Stimulated activated CD4-positive, alpha-beta T cell treated with anti-CD3 and anti-CD28 coated beads, Interleukin-1b, Interleukin-23, amount 100 ng/mL, for 1 hour (primary cell): ENCODE results near the gene ANO1.

Source experiments
- DNase-seq, 2 donors: peaks; one replicate each; pipeline ENCODE4 v3.0.0-alpha.2; 2020; ENCODE audit warnings: low read depth in 2 of 2

Gene ANO1

GRCh38 chr11:70115778-70116177 lies 37.7 kb downstream of the ANO1 start:
- no peak for DNase-seq

DNA sequence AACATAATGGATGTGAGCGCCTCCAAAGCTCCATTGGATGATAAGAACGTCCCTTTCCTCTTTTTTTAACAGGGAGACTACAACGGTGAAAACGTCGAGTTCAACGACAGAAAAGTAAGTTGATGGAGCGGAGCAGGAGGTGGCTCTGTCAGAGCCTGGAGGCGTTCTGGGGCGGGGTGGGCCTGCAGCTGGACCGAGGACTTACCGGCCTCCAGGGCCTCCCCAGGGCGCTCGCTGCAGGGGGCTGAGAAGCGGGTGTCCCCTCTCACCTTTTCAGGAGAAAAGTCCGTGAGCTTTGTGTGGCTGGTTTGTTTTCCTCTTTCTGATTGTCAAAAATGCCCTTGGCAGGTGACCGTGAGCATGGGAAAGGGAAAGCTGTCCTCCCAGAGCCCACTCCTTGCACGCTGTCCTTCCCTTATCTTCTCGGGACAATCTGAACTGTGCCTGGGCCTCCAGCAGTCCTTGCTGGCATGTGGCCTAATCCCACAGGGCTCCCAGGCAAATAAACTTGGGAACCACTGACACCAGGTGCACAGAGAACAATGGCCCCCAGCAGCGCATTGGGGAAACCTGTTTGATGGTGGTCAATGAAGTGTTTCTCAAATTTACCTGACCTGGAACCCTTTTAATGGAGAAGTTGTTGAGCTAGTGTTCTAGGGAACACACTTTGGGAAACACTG lies 38.4 kb downstream of the ANO1 start:
- DNase-seq, result no peak

DNA sequence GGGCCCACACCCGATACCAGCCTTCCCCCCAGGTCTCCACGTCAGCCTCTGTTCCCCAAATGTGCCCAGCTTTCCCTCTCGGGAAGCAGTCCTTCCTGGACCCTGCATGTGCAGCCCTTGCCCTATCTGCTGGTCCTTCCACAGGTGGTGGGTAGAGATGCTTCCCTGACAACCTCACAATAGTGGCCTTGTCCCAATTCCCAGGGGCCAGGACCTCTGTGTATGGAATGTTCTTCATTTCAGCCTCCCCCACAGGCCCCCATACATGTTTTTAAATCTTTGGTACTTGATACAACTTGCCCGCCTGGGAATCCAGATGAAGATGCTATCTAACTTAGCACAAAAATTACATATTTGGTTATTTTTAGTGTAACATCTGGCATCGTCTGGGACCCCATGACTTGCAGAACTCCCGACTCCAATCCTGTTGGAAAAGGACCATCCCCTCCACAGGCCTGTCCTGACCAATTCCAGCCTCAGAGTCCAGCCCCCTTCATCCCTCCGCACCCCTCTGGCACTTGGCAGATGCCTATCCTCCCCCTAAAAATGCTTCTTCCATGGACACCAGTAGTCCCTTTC lies 39.5 kb downstream of the ANO1 start:
- DNase-seq, result no peak

- no peak for DNase-seq
These were observed 40.5 kb downstream of the ANO1 start for GRCh38 chr11:70118642-70119041.

DNA sequence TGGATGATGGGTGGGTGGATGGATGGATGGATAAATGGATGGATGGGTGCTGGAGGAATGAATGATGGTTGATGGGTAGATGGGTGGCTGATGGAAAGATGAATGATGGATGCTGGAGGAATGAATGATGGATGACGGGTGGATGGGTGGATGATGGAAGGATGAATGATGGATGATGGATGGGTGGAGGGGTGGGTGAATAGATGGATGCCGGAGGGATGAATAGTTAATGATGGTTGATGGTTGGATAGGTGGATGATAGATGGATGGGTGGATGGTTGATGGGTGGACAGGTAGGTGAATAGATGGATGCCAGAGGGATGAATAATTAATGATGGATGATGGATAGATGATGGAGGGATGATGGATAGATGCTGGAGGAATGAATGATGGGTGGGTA lies 41.4 kb downstream of the ANO1 start:
- no peak for DNase-seq

DNA sequence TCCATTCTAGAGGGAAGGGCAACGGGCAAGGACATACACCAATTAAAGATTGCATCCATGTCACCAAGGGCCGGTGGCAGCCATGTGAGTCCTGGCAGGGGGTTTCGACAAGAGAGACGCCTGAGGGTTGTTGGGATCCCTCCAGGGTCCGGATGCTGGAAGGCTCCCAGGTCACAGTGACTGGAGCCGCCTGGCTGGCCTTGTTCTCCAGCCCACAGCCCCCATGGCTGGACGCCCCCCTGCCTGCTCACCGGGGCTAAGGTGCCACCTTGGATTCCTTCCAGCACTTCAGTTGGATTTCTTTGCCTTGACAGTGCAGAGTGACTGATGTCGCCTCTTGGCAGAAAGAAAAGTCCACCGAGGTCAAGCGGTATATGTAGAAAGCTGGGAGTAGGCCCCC lies 42.6 kb downstream of the ANO1 start:
- DNase-seq, result no peak

- no peak for DNase-seq
These were observed 44.5 kb downstream of the ANO1 start for GRCh38 chr11:70122490-70123198.

DNA sequence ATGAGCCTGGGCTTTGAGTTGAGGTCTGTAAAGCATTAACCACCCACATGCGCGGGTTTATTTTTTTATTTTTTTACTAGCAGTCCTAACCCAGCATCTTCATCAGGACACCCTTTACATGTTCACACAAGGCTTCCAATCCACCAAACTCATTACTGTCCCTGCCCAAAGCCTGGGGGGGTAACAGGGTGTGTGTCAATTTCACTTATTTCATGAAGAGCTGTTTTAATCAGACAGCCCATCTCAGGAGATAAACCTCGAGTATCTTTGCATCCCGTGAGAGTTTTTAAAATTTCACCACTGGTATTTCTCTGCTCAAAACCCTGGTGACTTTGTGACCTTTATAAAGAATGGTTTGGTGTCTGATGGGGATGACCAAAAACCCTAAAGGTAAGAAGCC lies 45.6 kb downstream of the ANO1 start:
- DNase-seq, result no peak

DNA sequence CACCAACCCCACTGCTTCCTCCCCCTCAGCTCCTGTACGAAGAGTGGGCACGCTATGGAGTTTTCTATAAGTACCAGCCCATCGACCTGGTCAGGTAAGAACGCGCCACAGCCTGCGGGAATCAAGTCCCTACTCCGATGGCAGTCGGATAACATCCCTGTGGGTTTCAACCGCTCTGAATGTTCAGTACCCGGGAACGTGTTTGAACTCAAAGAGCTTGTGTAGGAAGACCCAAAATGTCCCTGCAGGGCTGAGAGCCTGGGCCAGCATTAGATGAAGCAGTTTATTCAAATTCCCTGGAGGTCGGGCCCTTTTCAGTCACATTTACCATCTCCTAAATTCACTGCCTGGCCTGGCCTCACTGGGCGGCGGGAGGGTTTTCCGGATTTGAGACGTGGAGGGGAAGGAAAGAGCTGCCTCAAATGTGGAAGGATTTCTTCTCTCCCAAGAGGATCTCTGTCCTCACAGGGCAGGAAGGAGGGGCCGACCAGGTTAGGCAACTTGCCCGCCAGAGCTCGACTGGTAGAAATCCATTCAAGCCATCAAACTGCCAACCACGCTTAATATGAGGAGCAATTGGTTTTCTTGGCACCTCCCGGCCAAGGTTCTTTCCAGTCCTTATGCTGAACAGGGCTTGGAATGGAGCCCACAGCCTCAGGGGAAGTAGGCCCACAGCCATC lies 46.3 kb downstream of the ANO1 start:
- no peak for DNase-seq

DNA sequence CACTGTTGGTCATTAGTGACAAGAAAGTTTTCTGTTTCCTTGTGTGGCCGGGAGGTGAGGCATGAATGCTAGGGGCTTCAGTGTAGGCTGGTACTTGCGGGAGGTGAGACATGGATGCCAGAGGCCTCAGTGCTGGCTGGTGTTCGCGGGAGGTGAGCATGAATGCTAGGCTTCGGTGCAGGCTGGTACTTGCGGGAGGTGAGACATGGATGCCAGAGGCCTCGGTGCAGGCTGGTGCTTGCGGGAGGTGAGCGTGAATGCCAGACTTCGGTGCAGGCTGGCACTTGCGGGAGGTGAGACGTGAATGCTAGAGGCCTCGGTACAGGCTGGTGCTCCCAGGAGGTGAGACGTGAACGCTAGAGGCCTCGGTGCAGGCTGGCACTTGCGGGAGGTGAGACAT lies 48.4 kb downstream of the ANO1 start:
- no peak for DNase-seq

GRCh38 chr11:70127653-70128434 lies 49.7 kb downstream of the ANO1 start:
- no peak for DNase-seq

DNA sequence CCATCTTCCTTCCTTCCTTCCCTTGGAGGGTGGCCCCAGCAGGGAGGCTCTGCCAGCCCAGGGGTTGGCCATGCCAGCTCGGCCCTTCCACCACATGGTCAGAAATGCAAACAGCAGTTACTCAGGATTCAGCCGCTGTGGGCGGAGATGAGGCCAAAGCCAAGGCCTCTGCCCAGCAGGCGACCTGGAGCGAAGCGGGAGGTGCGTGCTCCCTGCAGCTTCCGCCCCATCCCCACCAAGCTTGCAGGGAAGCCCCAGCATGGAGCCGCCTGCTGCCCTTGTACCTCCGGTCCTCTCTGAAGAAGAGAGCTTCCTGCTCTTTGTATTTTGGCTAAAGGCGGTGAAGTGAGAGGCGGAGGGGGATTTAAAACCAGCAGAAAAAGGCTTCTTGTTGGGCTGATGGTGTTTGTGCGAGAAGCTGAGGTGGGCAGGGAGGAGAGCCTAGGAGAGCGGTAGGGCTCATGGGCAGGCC lies 50.4 kb downstream of the ANO1 start:
- DNase-seq, result no peak

GRCh38 chr11:70129051-70129592 lies 51.0 kb downstream of the ANO1 start:
- no peak for DNase-seq

DNA sequence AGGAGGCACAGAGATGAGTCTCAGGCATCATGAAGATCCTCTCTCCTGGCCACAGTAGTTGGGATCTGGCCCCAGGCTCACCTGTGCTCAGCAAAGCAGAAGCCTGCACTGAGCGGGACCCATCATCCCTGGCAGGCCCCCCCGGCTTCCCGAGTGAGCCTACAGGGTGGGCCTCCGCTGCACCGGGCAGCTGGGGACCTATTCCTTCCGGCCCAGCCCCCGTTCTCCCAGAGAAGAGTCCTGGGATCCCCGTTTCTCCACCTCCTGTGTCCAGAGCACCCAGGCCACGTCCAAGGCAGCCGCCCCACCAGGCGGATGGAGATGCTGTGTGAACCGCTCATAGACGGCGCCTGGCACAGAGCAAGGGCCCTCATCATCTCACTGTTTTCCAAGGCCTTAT lies 52.5 kb downstream of the ANO1 start:
- DNase-seq, result no peak

- no peak for DNase-seq
These were observed 53.6 kb downstream of the ANO1 start for GRCh38 chr11:70131606-70132190.

- no peak for DNase-seq
These were observed 54.5 kb downstream of the ANO1 start for GRCh38 chr11:70132641-70133040.

GRCh38 chr11:70133771-70134335 lies 55.7 kb downstream of the ANO1 start:
- no peak for DNase-seq

- no peak for DNase-seq
These were observed 56.4 kb downstream of the ANO1 start for GRCh38 chr11:70134490-70134889.

GRCh38 chr11:70135142-70135541 lies 57.0 kb downstream of the ANO1 start:
- DNase-seq, result no peak

DNA sequence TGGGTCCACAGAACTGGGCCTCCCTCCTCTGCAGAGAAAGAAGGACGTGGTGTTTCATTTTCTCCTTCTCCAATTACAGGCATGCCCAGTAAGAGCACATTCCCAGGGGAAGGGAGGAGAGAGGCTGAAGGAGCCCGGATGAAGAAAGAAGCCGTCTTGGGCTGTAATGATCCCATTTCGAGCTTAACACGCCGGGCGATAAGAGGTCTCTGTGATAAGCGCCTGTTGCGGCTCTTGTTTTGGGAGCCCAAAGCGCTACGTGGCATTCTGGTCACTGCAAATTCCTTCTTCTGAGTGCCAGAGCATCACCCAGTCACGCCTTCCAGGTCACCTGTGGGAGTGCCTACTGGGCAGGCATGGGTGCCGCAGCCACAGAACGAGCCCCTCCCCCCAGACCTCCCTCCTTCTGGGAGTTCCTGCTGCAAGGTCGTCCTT lies 57.5 kb downstream of the ANO1 start:
- no peak for DNase-seq

- DNase-seq, result no peak
These were observed 59.3 kb downstream of the ANO1 start for GRCh38 chr11:70137383-70137782.
